BJ (cell line): ENCODE measurements around the gene ABHD3. TPM values are rescaled to one million over a fixed set of nuclear protein-coding genes. Genes with fewer than 3 reads are reported as not detected.

Experiments used
- CTCF ChIA-PET: fragments of 350-600 bp; formaldehyde crosslinking; extraction: SDS; loops from one replicate; lab custom pipeline; 2021; ENCODE audit warnings: antibody characterized with exemption, inconsistent platforms; lab: Yijun Ruan, JAX
- POLR2A ChIA-PET: fragments of 300-600 bp; sonication (Branson Sonifier 250); formaldehyde crosslinking; extraction: SDS; loops from one replicate; lab custom pipeline; 2021; ENCODE audit warnings: antibody characterized with exemption; lab: Charles Lee
- DNase-seq: peaks from one replicate; pipeline ENCODE4 v3.0.0-alpha.2; 2011; ENCODE audit warnings: low read depth
- H3K27me3 ChIP-seq: 2 replicates; pipeline ENCODE4 v1.6.0; 2011; ENCODE audit warnings: low read length; ENCODE audit not compliant: control insufficient read depth, insufficient read depth
- H3K36me3 ChIP-seq: 2 replicates; pipeline ENCODE4 v1.5.1; 2011; ENCODE audit warnings: low read length; ENCODE audit not compliant: control insufficient read depth, insufficient read depth
- H3K4me3 ChIP-seq: 2 replicates; pipeline ENCODE4 v1.5.1; 2011; ENCODE audit warnings: low read depth, mild to moderate bottlenecking, control low read depth, low read length
- polyA plus RNA-seq: library from polyadenylated mRNA; depleted of rRNA; stranded (reverse); fragments of >200 nt; gene quantifications from 2 replicates; pipeline ENCODE4 v1.2.3, GENCODE V29; 2011; rRNA removed
- small RNA-seq: library from RNA; depleted of rRNA; stranded (forward); fragments of <200 nt; gene quantifications from one replicate; pipeline ENCODE3, GENCODE V24; 2012; ENCODE audit warnings: low replicate concordance, low read depth; ENCODE audit not compliant: insufficient read length
- TF ChIP-seq, protein P1 (sequence below): IDR thresholded peaks from 2 replicates; pipeline ENCODE4 v1.5.1; 2011; ENCODE audit warnings: low read depth, mild to moderate bottlenecking, control low read depth, inconsistent platforms, low read length, moderate library complexity; ENCODE audit not compliant: insufficient read depth

ABHD3 gene
- polyA plus RNA-seq, 1 experiment = 2.8 TPM

DNA sequence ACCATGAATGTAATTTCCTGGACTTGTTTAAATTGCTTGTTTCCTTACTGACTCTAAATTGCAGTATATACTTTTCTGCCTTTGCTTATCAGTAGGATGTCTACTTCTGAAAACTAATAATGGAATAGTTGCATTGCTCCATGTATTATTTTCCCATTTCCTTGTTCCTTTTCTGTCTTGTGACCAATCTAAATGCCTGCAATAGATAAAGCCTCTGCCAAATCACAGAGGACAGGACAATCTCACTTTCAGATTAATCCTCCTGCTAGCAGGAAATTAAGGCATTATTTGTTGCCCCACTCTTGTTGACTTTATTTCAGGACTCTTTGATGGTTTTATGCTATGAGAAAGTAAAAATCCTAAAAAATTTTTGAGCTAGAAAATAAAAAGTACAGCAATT lies 99.4 kb downstream of the ABHD3 start:
- DNase-seq = no peak
- ChIA-PET CTCF (no interaction called here), POLR2A (no interaction called here)
- Histone ChIP-seq H3K27me3 (no peaks in the 10 kb centered on the region), H3K36me3 (no peaks in the 10 kb centered on the region), H3K4me3 (no peak overlapping the region)
- TF ChIP-seq, protein P1, sequence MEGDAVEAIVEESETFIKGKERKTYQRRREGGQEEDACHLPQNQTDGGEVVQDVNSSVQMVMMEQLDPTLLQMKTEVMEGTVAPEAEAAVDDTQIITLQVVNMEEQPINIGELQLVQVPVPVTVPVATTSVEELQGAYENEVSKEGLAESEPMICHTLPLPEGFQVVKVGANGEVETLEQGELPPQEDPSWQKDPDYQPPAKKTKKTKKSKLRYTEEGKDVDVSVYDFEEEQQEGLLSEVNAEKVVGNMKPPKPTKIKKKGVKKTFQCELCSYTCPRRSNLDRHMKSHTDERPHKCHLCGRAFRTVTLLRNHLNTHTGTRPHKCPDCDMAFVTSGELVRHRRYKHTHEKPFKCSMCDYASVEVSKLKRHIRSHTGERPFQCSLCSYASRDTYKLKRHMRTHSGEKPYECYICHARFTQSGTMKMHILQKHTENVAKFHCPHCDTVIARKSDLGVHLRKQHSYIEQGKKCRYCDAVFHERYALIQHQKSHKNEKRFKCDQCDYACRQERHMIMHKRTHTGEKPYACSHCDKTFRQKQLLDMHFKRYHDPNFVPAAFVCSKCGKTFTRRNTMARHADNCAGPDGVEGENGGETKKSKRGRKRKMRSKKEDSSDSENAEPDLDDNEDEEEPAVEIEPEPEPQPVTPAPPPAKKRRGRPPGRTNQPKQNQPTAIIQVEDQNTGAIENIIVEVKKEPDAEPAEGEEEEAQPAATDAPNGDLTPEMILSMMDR = no peak

GRCh38 chr18:21604671-21605070 lies 99.9 kb downstream of the ABHD3 start:
- TF ChIP-seq, protein P1 = no peak
- POLR2A ChIA-PET = interaction anchor here (0.6 kb wide), 1 partner anchor 221 kb away, joined by 5 read pairs; no protein-coding TSS in a partner anchor
- CTCF ChIA-PET = interaction anchor here (0.5 kb wide), 1 partner anchor 57 kb away, joined by 3 read pairs; no protein-coding TSS in a partner anchor
- no peaks in the 10 kb centered on the region for H3K27me3 ChIP-seq
- no peak overlapping the region for H3K4me3 ChIP-seq
- DNase-seq = no peak
- no peaks in the 10 kb centered on the region for H3K36me3 ChIP-seq

- POLR2A ChIA-PET = no interaction called here
- H3K36me3 ChIP-seq = no peaks in the 10 kb centered on the region
- DNase-seq = no peak
- CTCF ChIA-PET = interaction anchor here (0.7 to 1.7 kb wide), 2 partner anchors 407 to 409 kb away, joined by 3 to 4 read pairs; no protein-coding TSS in a partner anchor
- no peaks in the 10 kb centered on the region for H3K27me3 ChIP-seq
- TF ChIP-seq, protein P1 = no peak
- H3K4me3 ChIP-seq = no peak overlapping the region
Observed at GRCh38 chr18:21602299-21602587, 102.3 kb downstream of the ABHD3 start.

Small RNAs within 50 kb of the gene (small RNA-seq; reads per million reads assigned to genes)
- gene MIR320C1 (not detected), gene RF00019 (not detected), gene RF01241 (not detected)

Other genes starting within 250 kb of the ABHD3 start
- gene ESCO1, start 104.1 kb downstream of the ABHD3 start, polyA plus RNA-seq = 2.0 and 5.0 TPM in 2 replicates
- gene SNRPD1, start 92.5 kb downstream of the ABHD3 start, polyA plus RNA-seq = 5.8 and 37.9 TPM in 2 replicates
- gene MIB1, start 36.0 kb upstream of the ABHD3 start, polyA plus RNA-seq = 10.0 and 18.7 TPM in 2 replicates